ENCODE data around the gene MAPKAP1. TPM values are rescaled to one million over a fixed set of nuclear protein-coding genes. Genes with fewer than 3 reads are reported as not detected.

The MAPKAP1 gene
- total RNA-seq, 1 donor from 2014 or later: 67.3 TPM

GRCh38 chr9:125431012-125431305, 276.0 kb downstream of the MAPKAP1 start:
- Mint-ChIP-seq H3K9me3 (no peaks in the 10 kb centered on the region), H3K36me3 (no peaks in the 10 kb centered on the region), H3K27ac (no peak overlapping the region), H3K4me1 (ENCODE audit: unreplicated experiment) (peaks cover 8% of the 10 kb centered on the region), H3K4me3 (no peak overlapping the region), H3K27me3 (no peaks in the 10 kb centered on the region)
- TF ChIP-seq CTCF (conservative IDR thresholded peaks at IDR 0.05): no peak
- no peak for DNase-seq (ENCODE audit: extremely low spot score, unreplicated experiment)

GRCh38 chr9:125430161-125431011, 276.6 kb downstream of the MAPKAP1 start:
- no peaks in the 10 kb centered on the region for H3K27me3 Mint-ChIP-seq
- H3K4me1 Mint-ChIP-seq (ENCODE audit: unreplicated experiment): peaks cover 8% of the 10 kb centered on the region
- H3K27ac Mint-ChIP-seq: no peak overlapping the region
- no peak for DNase-seq (ENCODE audit: extremely low spot score, unreplicated experiment)
- H3K4me3 Mint-ChIP-seq: no peak overlapping the region
- no peaks in the 10 kb centered on the region for H3K36me3 Mint-ChIP-seq
- no peaks in the 10 kb centered on the region for H3K9me3 Mint-ChIP-seq
- TF ChIP-seq CTCF (conservative IDR thresholded peaks at IDR 0.05): no peak

GRCh38 chr9:125429476-125430160, 277.4 kb downstream of the MAPKAP1 start:
- DNase-seq (ENCODE audit: extremely low spot score, unreplicated experiment): no peak
- Mint-ChIP-seq H3K27me3 (no peaks in the 10 kb centered on the region), H3K9me3 (no peaks in the 10 kb centered on the region), H3K4me1 (ENCODE audit: unreplicated experiment) (peaks cover 8% of the 10 kb centered on the region), H3K27ac (no peak overlapping the region), H3K4me3 (no peak overlapping the region), H3K36me3 (no peaks in the 10 kb centered on the region)
- TF ChIP-seq CTCF (conservative IDR thresholded peaks at IDR 0.05): no peak

GRCh38 chr9:125428902-125429467, 278.0 kb downstream of the MAPKAP1 start:
- DNase-seq (ENCODE audit: extremely low spot score, unreplicated experiment): no peak
- H3K4me3 Mint-ChIP-seq: no peak overlapping the region
- no peaks in the 10 kb centered on the region for H3K36me3 Mint-ChIP-seq
- H3K27me3 Mint-ChIP-seq: no peaks in the 10 kb centered on the region
- no peak for TF ChIP-seq CTCF (conservative IDR thresholded peaks at IDR 0.05)
- H3K9me3 Mint-ChIP-seq: no peaks in the 10 kb centered on the region
- H3K4me1 Mint-ChIP-seq (ENCODE audit: unreplicated experiment): peaks cover 8% of the 10 kb centered on the region
- no peak overlapping the region for H3K27ac Mint-ChIP-seq

GRCh38 chr9:125428060-125428901, 278.7 kb downstream of the MAPKAP1 start:
- no peak overlapping the region for H3K27ac Mint-ChIP-seq
- TF ChIP-seq CTCF (conservative IDR thresholded peaks at IDR 0.05): peak; percentile 59
- no peaks in the 10 kb centered on the region for H3K36me3 Mint-ChIP-seq
- no peak overlapping the region for H3K4me3 Mint-ChIP-seq
- no peak for DNase-seq (ENCODE audit: extremely low spot score, unreplicated experiment)
- H3K9me3 Mint-ChIP-seq: no peaks in the 10 kb centered on the region
- no peaks in the 10 kb centered on the region for H3K27me3 Mint-ChIP-seq
- H3K4me1 Mint-ChIP-seq (ENCODE audit: unreplicated experiment): peaks cover 4% of the 10 kb centered on the region

All from type B pancreatic cell (in vitro differentiated cells).